PC-3 (cell line): ENCODE data around the gene MAMDC2. TPM values are rescaled to one million over a fixed set of nuclear protein-coding genes. Genes with fewer than 3 reads are reported as not detected.

Experiments
- ATAC-seq: fragments of 200-7000 bp; cut with Tn5 transposase; 2 replicates; pipeline ENCODE4 v1.9.1; 2020; ENCODE audit warnings: mild to moderate bottlenecking, moderate library complexity
- BruUV-seq: library from RNA; stranded (reverse); fragments of 400-500 nt; replicated peaks from 2 replicates; lab custom pipeline; 2021; lab: Mats Ljungman, UMichigan
- CTCF ChIA-PET: fragments of 300-600 bp; sonication (Branson Sonifier 250); formaldehyde crosslinking; loops from one replicate; lab custom pipeline; 2022; ENCODE audit warnings: antibody characterized with exemption; lab: Charles Lee
- POLR2A ChIA-PET: fragments of 300-600 bp; sonication (Branson Sonifier 250); formaldehyde crosslinking; loops from one replicate; lab custom pipeline; 2022; ENCODE audit warnings: antibody characterized with exemption; ENCODE audit not compliant: unreplicated experiment; lab: Charles Lee
- DNase-seq: peaks from one replicate; pipeline ENCODE4 v3.0.0-alpha.2; 2015
- H2AFZ ChIP-seq: fragments of 300-600 bp; sonication (generic); 2 replicates; pipeline ENCODE4 v1.6.0; 2016; ENCODE audit warnings: antibody characterized with exemption, low read length
- H3F3A ChIP-seq: fragments of 300-600 bp; sonication (generic); one replicate; pipeline ENCODE4 v1.6.0; 2017; ENCODE audit warnings: antibody characterized with exemption, low read length, control low read depth, mild to moderate bottlenecking; ENCODE audit not compliant: unreplicated experiment
- H3K27ac ChIP-seq: fragments of 300-600 bp; sonication (generic); 2 replicates; pipeline ENCODE4 v1.5.1; 2016; ENCODE audit warnings: mild to moderate bottlenecking, low read length
- H3K27me3 ChIP-seq: fragments of 300-600 bp; sonication (generic); 2 replicates; pipeline ENCODE4 v1.6.1; 2016; ENCODE audit warnings: low read length, mixed read lengths
- H3K36me3 ChIP-seq: fragments of 300-600 bp; sonication (generic); 2 replicates; pipeline ENCODE4 v1.6.1; 2016; ENCODE audit warnings: low read depth, mixed run types, low read length, mixed read lengths
- H3K4me1 ChIP-seq: fragments of 300-600 bp; sonication (generic); 2 replicates; pipeline ENCODE4 v1.5.1; 2016; ENCODE audit warnings: low read length; ENCODE audit not compliant: insufficient read depth
- H3K4me2 ChIP-seq: fragments of 300-600 bp; sonication (generic); 2 replicates; pipeline ENCODE4 v1.6.0; 2016; ENCODE audit warnings: low read length
- H3K4me3 ChIP-seq: fragments of 300-600 bp; sonication (generic); 2 replicates; pipeline ENCODE4 v1.5.1; 2016; ENCODE audit warnings: mild to moderate bottlenecking, low read length, mixed read lengths
- H3K79me2 ChIP-seq: fragments of 300-600 bp; sonication (generic); 2 replicates; pipeline ENCODE4 v1.6.1; 2017; ENCODE audit warnings: low read length, mixed read lengths
- H3K9ac ChIP-seq: fragments of 300-600 bp; sonication (generic); 2 replicates; pipeline ENCODE4 v1.6.0; 2016; ENCODE audit warnings: mild to moderate bottlenecking, low read length
- H3K9me2 ChIP-seq: fragments of 300-600 bp; sonication (generic); replicated peaks from 2 replicates; pipeline ENCODE4 v1.6.1; 2016; ENCODE audit warnings: mixed run types, low read length, mixed read lengths
- H3K9me3 ChIP-seq: fragments of 300-600 bp; sonication (generic); 2 replicates; pipeline ENCODE4 v1.6.1; 2016; ENCODE audit warnings: low read length, mixed read lengths
- H4K20me1 ChIP-seq: fragments of 300-600 bp; sonication (generic); 2 replicates; pipeline ENCODE4 v1.6.1; 2016; ENCODE audit warnings: low read length, mixed read lengths
- CTCF ChIP-seq: fragments of 300-600 bp; sonication (generic); conservative IDR thresholded peaks from 2 replicates; pipeline ENCODE4 v1.5.1; 2017; ENCODE audit warnings: antibody characterized with exemption, low read depth, mild to moderate bottlenecking, low read length
- EZH2 ChIP-seq: fragments of 300-600 bp; sonication (generic); IDR thresholded peaks from one replicate; pipeline ENCODE4 v1.6.1; 2017; ENCODE audit warnings: antibody characterized with exemption, mild to moderate bottlenecking, low read length; ENCODE audit not compliant: unreplicated experiment
- EZH2phosphoT487 ChIP-seq: fragments of 300-600 bp; sonication (generic); IDR thresholded peaks from 2 replicates; pipeline ENCODE4 v1.6.1; 2018; ENCODE audit warnings: mild to moderate bottlenecking, antibody characterized with exemption, low read length, borderline replicate concordance
- intact Hi-C: fragments of 100-400 bp; cut with micrococcal nuclease; formaldehyde crosslinking; loops from 2 replicates; pipeline ENCODE4 v1.9.0; 2023
- total RNA-seq: library from RNA; depleted of rRNA; stranded (reverse); fragments of >200 nt; gene quantifications from 2 replicates; pipeline ENCODE4 v1.2.3, GENCODE V29; 2014

The MAMDC2 gene
- total RNA-seq, 1 experiment from 2014 or later, result not detected

- no peak overlapping the region for H3K9ac ChIP-seq
- DNase-seq, result peak; percentile 86
- intact Hi-C loops, result no loop called here
- no peak overlapping the region for H3K4me3 ChIP-seq
- 0 out of 2 replicates have a peak overlapping the region, but pooled peaks have one; percentile 15 for H3K27ac ChIP-seq
- H3K9me2 ChIP-seq, result no peaks in the 10 kb centered on the region
- H3K4me2 ChIP-seq, result peak overlapping the region; percentile 21; the same call in 1 of the 2 replicates
- H3F3A ChIP-seq, result no peaks in the 10 kb centered on the region
- ChIA-PET CTCF (no interaction called here), POLR2A (no interaction called here)
- H3K27me3 ChIP-seq, result peaks cover 12% of the 10 kb centered on the region
- H3K9me3 ChIP-seq, result no peaks in the 10 kb centered on the region
- H3K4me1 ChIP-seq, result peaks cover 17% of the 10 kb centered on the region
- H4K20me1 ChIP-seq, result no peaks in the 10 kb centered on the region
- BruUV-seq, result no TSS peak
- H3K36me3 ChIP-seq, result no peaks in the 10 kb centered on the region
- H2AFZ ChIP-seq, result no peak overlapping the region
- no peak for ATAC-seq
- no peaks in the 10 kb centered on the region for H3K79me2 ChIP-seq
- TF ChIP-seq EZH2phosphoT487 (no peak), CTCF (no peak), EZH2 (no peak)
These were observed 10.2 kb downstream of the MAMDC2 start for GRCh38 chr9:70053864-70054263.

GRCh38 chr9:70054521-70054920, 10.9 kb downstream of the MAMDC2 start:
- CTCF ChIA-PET, result no interaction called here
- H3K4me3 ChIP-seq, result no peak overlapping the region

More at GRCh38 chr9:70054521-70054920, 10.9 kb downstream of the MAMDC2 start:
- H4K20me1 ChIP-seq, result no peaks in the 10 kb centered on the region
- H3K27ac ChIP-seq, result 0 out of 2 replicates have a peak overlapping the region, but pooled peaks have one; percentile 15
- POLR2A ChIA-PET, result no interaction called here
- BruUV-seq, result no TSS peak
- H3K9me2 ChIP-seq, result no peaks in the 10 kb centered on the region
- peaks cover 18% of the 10 kb centered on the region for H3K27me3 ChIP-seq
- TF ChIP-seq CTCF, result no peak
- no peak for TF ChIP-seq EZH2phosphoT487
- no peak for TF ChIP-seq EZH2
- intact Hi-C loops, result no loop called here
- peaks cover 17% of the 10 kb centered on the region for H3K4me1 ChIP-seq
- no peaks in the 10 kb centered on the region for H3F3A ChIP-seq
- H3K9me3 ChIP-seq, result no peaks in the 10 kb centered on the region
- H3K79me2 ChIP-seq, result no peaks in the 10 kb centered on the region
- no peak overlapping the region for H3K9ac ChIP-seq
- ATAC-seq, result no peak
- no peak overlapping the region for H2AFZ ChIP-seq
- no peaks in the 10 kb centered on the region for H3K36me3 ChIP-seq
- no peak for DNase-seq
- 0 out of 2 replicates have a peak overlapping the region, but pooled peaks have one; percentile 15 for H3K4me2 ChIP-seq
